HEK293 (cell line): Measurements from ENCODE around the gene ACVR2A.

Source experiments
- CTCF ChIA-PET: fragments of 350-600 bp; formaldehyde crosslinking; extraction: SDS; loops from one replicate; lab custom pipeline; 2021; ENCODE audit warnings: antibody characterized with exemption; lab: Yijun Ruan, JAX
- POLR2A ChIA-PET: fragments of 300-600 bp; formaldehyde crosslinking; extraction: SDS; loops from one replicate; lab custom pipeline; 2020; ENCODE audit warnings: antibody characterized with exemption, inconsistent platforms; lab: Yijun Ruan, JAX
- H3K27ac ChIP-seq: fragments of 200-500 bp; sonication (Bioruptor generic); 2 replicates; pipeline ENCODE4 v1.5.1; 2014; ENCODE audit warnings: low read depth, low read length, control low read depth, inconsistent platforms; ENCODE audit errors: extremely low read depth
- H3K36me3 ChIP-seq, 2 experiments: fragments of 200-500 bp in 1 of 2; sonication (Bioruptor generic) in 1 of 2; 1 replicate in 1 of 2; 2 replicates in 1 of 2; pipeline ENCODE4 v1.5.1; 2014 to 2017; ENCODE audit warnings: inconsistent platforms in 2 of 2, low read length in 2 of 2; ENCODE audit not compliant: control insufficient read depth in 2 of 2, insufficient read depth in 1 of 2
- H3K4me1 ChIP-seq: fragments of 200-500 bp; sonication (Bioruptor generic); 2 replicates; pipeline ENCODE4 v1.5.1; 2014; ENCODE audit warnings: mild to moderate bottlenecking, low read length, inconsistent platforms; ENCODE audit not compliant: control insufficient read depth, insufficient read depth
- H3K4me3 ChIP-seq: 2 replicates; pipeline ENCODE4 v1.5.1; 2011; ENCODE audit warnings: low read depth, mild to moderate bottlenecking, control low read depth, low read length, moderate library complexity
- H3K9me3 ChIP-seq: fragments of 200-500 bp; sonication (Bioruptor generic); 2 replicates; pipeline ENCODE4 v1.5.1; 2014; ENCODE audit warnings: low read depth, low read length, inconsistent platforms; ENCODE audit not compliant: control insufficient read depth, insufficient read depth
- GLIS2 ChIP-seq: fragments of 450-650 bp; formaldehyde crosslinking; IDR thresholded peaks from 2 replicates; pipeline ENCODE4 v1.5.1; 2016; ENCODE audit warnings: missing biosample characterization, missing genetic modification characterization
- HOXC10 ChIP-seq: sonication (generic); formaldehyde crosslinking; IDR thresholded peaks from 2 replicates; pipeline ENCODE4 v1.8.1; 2023; ENCODE audit warnings: mild to moderate bottlenecking, missing genetic modification reagents
- REPIN1 ChIP-seq: fragments of 450-650 bp; formaldehyde crosslinking; IDR thresholded peaks from 2 replicates; pipeline ENCODE4 v1.5.1; 2017; ENCODE audit warnings: missing biosample characterization, missing genetic modification characterization, low read depth
- SALL2 ChIP-seq: fragments of 450-650 bp; formaldehyde crosslinking; IDR thresholded peaks from 2 replicates; pipeline ENCODE4 v1.5.0; 2017; ENCODE audit warnings: missing biosample characterization, mild to moderate bottlenecking, missing genetic modification characterization, borderline replicate concordance
- ZBTB7A ChIP-seq: fragments of 450-650 bp; formaldehyde crosslinking; IDR thresholded peaks from 2 replicates; pipeline ENCODE4 v1.5.1; 2016; ENCODE audit warnings: low read depth, missing biosample characterization, missing genetic modification characterization
- ZEB2 ChIP-seq: fragments of 450-650 bp; formaldehyde crosslinking; IDR thresholded peaks from 2 replicates; pipeline ENCODE4 v1.5.1; 2016; ENCODE audit warnings: missing biosample characterization, missing genetic modification characterization
- ZNF132 ChIP-seq: fragments of 450-650 bp; formaldehyde crosslinking; IDR thresholded peaks from 2 replicates; pipeline ENCODE4 v1.5.1; 2017; ENCODE audit warnings: missing biosample characterization, missing genetic modification characterization, borderline replicate concordance
- ZNF555 ChIP-seq: fragments of 450-650 bp; formaldehyde crosslinking; conservative IDR thresholded peaks from 2 replicates; pipeline ENCODE4 v1.5.1; 2017; ENCODE audit warnings: missing biosample characterization, mild to moderate bottlenecking, missing genetic modification characterization, inconsistent platforms
- ZNF768 ChIP-seq: fragments of 450-650 bp; formaldehyde crosslinking; IDR thresholded peaks from 2 replicates; pipeline ENCODE4 v1.5.1; 2018; ENCODE audit warnings: missing biosample characterization, mild to moderate bottlenecking, missing genetic modification characterization
- ZNF792 ChIP-seq: fragments of 450-650 bp; formaldehyde crosslinking; IDR thresholded peaks from 2 replicates; pipeline ENCODE4 v1.5.1; 2016; ENCODE audit warnings: missing biosample characterization, missing genetic modification characterization
- ZNF843 ChIP-seq: fragments of 450-650 bp; formaldehyde crosslinking; IDR thresholded peaks from 2 replicates; pipeline ENCODE4 v1.5.1; 2016; ENCODE audit warnings: missing biosample characterization, missing genetic modification characterization
- TF ChIP-seq, protein P1 (sequence below): fragments of 450-650 bp; formaldehyde crosslinking; IDR thresholded peaks from 2 replicates; pipeline ENCODE4 v1.5.1; 2016; ENCODE audit warnings: missing biosample characterization, missing genetic modification characterization, borderline replicate concordance
- TF ChIP-seq, protein P2 (sequence below): fragments of 450-650 bp; formaldehyde crosslinking; IDR thresholded peaks from 2 replicates; pipeline ENCODE4 v1.5.1; 2017; ENCODE audit warnings: missing biosample characterization, missing genetic modification characterization
- TF ChIP-seq, protein P3 (sequence below): fragments of 450-650 bp; formaldehyde crosslinking; IDR thresholded peaks from 2 replicates; pipeline ENCODE4 v1.5.1; 2017; ENCODE audit warnings: missing biosample characterization, mild to moderate bottlenecking, missing genetic modification characterization, moderate library complexity
- TF ChIP-seq, protein P4 (sequence below): fragments of 450-650 bp; formaldehyde crosslinking; IDR thresholded peaks from 2 replicates; pipeline ENCODE4 v1.5.1; 2017; ENCODE audit warnings: missing biosample characterization, missing genetic modification characterization
- TF ChIP-seq, protein P5 (sequence below): sonication (generic); formaldehyde crosslinking; IDR thresholded peaks from 2 replicates; pipeline ENCODE4 v1.8.1; 2022; ENCODE audit warnings: mild to moderate bottlenecking, moderate library complexity, missing genetic modification reagents

ACVR2A gene

DNA sequence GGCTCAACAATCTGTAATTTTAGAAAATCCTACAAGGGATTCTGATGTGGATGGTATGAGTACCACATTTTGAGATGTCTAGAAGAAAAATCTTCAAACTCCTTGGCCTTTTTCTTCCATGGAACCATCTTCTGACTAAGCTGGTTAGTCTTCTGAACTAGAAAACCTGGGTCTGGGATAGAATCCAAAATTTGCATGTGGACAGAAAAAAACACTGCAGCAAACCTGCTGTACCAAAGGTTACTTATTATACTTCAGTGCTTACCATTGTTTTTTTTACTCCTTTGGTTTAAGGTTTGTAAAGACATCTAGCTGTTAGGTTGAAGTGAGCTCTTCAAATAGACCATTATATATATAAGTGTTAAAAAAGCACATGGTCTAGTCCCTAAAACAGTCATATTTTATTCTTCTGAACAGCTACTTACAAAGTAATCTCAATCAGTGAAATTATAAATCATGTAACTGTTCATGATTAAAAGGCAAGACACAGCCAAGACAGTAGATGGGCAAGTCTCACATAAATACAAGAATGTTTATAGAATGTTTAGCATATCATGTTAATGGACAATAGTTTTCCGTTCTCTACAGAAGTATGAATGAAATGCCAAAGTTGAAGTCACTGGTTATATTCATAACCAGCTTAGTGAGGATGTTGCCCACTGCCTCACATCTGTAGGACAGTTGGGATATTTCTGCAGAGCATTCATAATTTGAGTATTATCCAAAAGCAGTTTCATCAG lies 90.2 kb downstream of the ACVR2A start:
- ChIA-PET CTCF (interaction anchor here (0.6 to 1.3 kb wide), 3 partner anchors 572 to 603 kb away, joined by 3 to 8 read pairs (median 4); no protein-coding TSS in a partner anchor), POLR2A (interaction anchor here (0.9 kb wide), 1 partner anchor 86 kb away, joined by 5 read pairs; the partner anchor contains the start of genes MBD5 and ORC4)
- no peaks in the 10 kb centered on the region for H3K4me1 ChIP-seq
- no peak overlapping the region for H3K4me3 ChIP-seq
- TF ChIP-seq REPIN1 (tag by site-specific recombination): no peak
- TF ChIP-seq, protein P1, sequence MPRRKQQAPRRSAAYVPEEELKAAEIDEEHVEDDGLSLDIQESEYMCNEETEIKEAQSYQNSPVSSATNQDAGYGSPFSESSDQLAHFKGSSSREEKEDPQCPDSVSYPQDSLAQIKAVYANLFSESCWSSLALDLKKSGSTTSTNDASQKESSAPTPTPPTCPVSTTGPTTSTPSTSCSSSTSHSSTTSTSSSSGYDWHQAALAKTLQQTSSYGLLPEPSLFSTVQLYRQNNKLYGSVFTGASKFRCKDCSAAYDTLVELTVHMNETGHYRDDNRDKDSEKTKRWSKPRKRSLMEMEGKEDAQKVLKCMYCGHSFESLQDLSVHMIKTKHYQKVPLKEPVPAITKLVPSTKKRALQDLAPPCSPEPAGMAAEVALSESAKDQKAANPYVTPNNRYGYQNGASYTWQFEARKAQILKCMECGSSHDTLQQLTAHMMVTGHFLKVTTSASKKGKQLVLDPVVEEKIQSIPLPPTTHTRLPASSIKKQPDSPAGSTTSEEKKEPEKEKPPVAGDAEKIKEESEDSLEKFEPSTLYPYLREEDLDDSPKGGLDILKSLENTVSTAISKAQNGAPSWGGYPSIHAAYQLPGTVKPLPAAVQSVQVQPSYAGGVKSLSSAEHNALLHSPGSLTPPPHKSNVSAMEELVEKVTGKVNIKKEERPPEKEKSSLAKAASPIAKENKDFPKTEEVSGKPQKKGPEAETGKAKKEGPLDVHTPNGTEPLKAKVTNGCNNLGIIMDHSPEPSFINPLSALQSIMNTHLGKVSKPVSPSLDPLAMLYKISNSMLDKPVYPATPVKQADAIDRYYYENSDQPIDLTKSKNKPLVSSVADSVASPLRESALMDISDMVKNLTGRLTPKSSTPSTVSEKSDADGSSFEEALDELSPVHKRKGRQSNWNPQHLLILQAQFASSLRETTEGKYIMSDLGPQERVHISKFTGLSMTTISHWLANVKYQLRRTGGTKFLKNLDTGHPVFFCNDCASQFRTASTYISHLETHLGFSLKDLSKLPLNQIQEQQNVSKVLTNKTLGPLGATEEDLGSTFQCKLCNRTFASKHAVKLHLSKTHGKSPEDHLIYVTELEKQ (tag by site-specific recombination): no peak
- TF ChIP-seq, protein P2, sequence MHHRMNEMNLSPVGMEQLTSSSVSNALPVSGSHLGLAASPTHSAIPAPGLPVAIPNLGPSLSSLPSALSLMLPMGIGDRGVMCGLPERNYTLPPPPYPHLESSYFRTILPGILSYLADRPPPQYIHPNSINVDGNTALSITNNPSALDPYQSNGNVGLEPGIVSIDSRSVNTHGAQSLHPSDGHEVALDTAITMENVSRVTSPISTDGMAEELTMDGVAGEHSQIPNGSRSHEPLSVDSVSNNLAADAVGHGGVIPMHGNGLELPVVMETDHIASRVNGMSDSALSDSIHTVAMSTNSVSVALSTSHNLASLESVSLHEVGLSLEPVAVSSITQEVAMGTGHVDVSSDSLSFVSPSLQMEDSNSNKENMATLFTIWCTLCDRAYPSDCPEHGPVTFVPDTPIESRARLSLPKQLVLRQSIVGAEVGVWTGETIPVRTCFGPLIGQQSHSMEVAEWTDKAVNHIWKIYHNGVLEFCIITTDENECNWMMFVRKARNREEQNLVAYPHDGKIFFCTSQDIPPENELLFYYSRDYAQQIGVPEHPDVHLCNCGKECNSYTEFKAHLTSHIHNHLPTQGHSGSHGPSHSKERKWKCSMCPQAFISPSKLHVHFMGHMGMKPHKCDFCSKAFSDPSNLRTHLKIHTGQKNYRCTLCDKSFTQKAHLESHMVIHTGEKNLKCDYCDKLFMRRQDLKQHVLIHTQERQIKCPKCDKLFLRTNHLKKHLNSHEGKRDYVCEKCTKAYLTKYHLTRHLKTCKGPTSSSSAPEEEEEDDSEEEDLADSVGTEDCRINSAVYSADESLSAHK (tag by site-specific recombination): no peak
- TF ChIP-seq, protein P3, sequence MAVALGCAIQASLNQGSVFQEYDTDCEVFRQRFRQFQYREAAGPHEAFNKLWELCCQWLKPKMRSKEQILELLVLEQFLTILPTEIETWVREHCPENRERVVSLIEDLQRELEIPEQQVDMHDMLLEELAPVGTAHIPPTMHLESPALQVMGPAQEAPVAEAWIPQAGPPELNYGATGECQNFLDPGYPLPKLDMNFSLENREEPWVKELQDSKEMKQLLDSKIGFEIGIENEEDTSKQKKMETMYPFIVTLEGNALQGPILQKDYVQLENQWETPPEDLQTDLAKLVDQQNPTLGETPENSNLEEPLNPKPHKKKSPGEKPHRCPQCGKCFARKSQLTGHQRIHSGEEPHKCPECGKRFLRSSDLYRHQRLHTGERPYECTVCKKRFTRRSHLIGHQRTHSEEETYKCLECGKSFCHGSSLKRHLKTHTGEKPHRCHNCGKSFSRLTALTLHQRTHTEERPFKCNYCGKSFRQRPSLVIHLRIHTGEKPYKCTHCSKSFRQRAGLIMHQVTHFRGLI: no peak
- no peak for TF ChIP-seq ZNF843 (tag by site-specific recombination)
- TF ChIP-seq, protein P4, sequence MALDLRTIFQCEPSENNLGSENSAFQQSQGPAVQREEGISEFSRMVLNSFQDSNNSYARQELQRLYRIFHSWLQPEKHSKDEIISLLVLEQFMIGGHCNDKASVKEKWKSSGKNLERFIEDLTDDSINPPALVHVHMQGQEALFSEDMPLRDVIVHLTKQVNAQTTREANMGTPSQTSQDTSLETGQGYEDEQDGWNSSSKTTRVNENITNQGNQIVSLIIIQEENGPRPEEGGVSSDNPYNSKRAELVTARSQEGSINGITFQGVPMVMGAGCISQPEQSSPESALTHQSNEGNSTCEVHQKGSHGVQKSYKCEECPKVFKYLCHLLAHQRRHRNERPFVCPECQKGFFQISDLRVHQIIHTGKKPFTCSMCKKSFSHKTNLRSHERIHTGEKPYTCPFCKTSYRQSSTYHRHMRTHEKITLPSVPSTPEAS (tag by site-specific recombination): no peak
- TF ChIP-seq GLIS2: no peak
- TF ChIP-seq ZNF768 (tag by site-specific recombination): no peak
- no peak for TF ChIP-seq ZNF132 (tag by site-specific recombination)
- no peak for TF ChIP-seq SALL2 (tag by site-specific recombination)
- no peak for TF ChIP-seq ZNF555
- no peak for TF ChIP-seq ZEB2 (tag by site-specific recombination)
- TF ChIP-seq ZNF792 (tag by site-specific recombination): no peak
- TF ChIP-seq, protein P5, sequence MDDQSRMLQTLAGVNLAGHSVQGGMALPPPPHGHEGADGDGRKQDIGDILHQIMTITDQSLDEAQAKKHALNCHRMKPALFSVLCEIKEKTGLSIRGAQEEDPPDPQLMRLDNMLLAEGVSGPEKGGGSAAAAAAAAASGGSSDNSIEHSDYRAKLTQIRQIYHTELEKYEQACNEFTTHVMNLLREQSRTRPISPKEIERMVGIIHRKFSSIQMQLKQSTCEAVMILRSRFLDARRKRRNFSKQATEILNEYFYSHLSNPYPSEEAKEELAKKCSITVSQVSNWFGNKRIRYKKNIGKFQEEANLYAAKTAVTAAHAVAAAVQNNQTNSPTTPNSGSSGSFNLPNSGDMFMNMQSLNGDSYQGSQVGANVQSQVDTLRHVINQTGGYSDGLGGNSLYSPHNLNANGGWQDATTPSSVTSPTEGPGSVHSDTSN (CRISPR knock-in tag): no peak
- TF ChIP-seq HOXC10 (CRISPR knock-in tag): no peak
- no peak for TF ChIP-seq ZBTB7A (tag by site-specific recombination)
- peaks cover 18 to 67% of the 10 kb centered on the region in 2 experiments for H3K36me3 ChIP-seq
- no peak overlapping the region for H3K27ac ChIP-seq
- H3K9me3 ChIP-seq: no peaks in the 10 kb centered on the region
